ENCODE measurements around the gene IL2RG. TPM values are rescaled to one million over a fixed set of nuclear protein-coding genes. Genes with fewer than 3 reads are reported as not detected.

The IL2RG gene
- total RNA-seq, 1 experiment from 2014 or later = 2.8 TPM

DNA sequence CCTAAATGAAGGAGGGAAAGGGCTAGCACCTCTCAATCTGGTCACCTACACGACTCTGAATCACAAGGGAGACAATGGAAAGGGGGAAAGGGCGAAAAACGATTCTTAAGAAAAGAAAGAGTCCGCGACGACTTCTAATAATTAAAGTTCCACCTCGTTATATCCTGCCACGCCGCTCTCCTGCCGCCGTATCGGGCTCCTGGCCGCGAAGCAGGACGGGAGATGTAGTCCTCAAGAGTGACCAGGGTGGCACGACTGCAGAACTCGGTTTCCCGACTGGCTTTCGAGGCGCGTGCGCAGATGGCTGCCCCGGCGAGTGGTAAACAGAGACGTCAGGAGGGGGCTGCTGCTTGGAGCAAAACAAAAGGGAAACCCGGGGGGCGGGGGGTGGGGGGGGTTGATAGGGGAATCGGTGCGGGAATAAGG is 15.8 kb downstream of the IL2RG start, which contains the start of gene FOXO4:
Gene FOXO4, plus strand, starts transcription at position 297 of the 426 bp plus-strand sequence. CDS start 678 bp downstream, outside the sequence.
- Histone ChIP-seq H3K27me3 (replicated peaks; ENCODE audit: insufficient read depth, low read depth, low read length, poor library complexity) (no peaks in the 10 kb centered on the region), H3K4me3 (ENCODE audit: low read depth, low read length, poor library complexity, severe bottlenecking) (peak within 1 kb of the TSS; percentile 51), H3K36me3 (ENCODE audit: insufficient read depth, low read length, poor library complexity, severe bottlenecking) (no peaks in the 10 kb centered on the region), H3K9me3 (ENCODE audit: low read depth, low read length, poor library complexity, severe bottlenecking) (no peaks in the 10 kb centered on the region), H3K4me1 (ENCODE audit: insufficient read depth, low read length, poor library complexity, severe bottlenecking) (no peaks in the 10 kb centered on the region), H3K27ac (ENCODE audit: low read depth, low read length, poor library complexity, severe bottlenecking) (no peak within 1 kb of the TSS)
- no peak for TF ChIP-seq EZH2 (IDR thresholded peaks at IDR 0.05; ENCODE audit: borderline replicate concordance, low read depth, low read length, poor library complexity, severe bottlenecking)
- TF ChIP-seq, protein P1, sequence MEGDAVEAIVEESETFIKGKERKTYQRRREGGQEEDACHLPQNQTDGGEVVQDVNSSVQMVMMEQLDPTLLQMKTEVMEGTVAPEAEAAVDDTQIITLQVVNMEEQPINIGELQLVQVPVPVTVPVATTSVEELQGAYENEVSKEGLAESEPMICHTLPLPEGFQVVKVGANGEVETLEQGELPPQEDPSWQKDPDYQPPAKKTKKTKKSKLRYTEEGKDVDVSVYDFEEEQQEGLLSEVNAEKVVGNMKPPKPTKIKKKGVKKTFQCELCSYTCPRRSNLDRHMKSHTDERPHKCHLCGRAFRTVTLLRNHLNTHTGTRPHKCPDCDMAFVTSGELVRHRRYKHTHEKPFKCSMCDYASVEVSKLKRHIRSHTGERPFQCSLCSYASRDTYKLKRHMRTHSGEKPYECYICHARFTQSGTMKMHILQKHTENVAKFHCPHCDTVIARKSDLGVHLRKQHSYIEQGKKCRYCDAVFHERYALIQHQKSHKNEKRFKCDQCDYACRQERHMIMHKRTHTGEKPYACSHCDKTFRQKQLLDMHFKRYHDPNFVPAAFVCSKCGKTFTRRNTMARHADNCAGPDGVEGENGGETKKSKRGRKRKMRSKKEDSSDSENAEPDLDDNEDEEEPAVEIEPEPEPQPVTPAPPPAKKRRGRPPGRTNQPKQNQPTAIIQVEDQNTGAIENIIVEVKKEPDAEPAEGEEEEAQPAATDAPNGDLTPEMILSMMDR (conservative IDR thresholded peaks at IDR 0.05; ENCODE audit: low read depth, low read length) = no peak
- ChIA-PET POLR2A (ENCODE audit: low non-redundant PET) (no interaction called here), CTCF (no interaction called here)
- intact Hi-C loops (cut with micrococcal nuclease; ENCODE audit: unreplicated experiment) = loop anchor here (5.0 kb wide), 1 partner anchor 82 kb away; no protein-coding TSS in a partner anchor
- peak; percentile 88 for DNase-seq (ENCODE audit: low spot score)
- BruUV-seq (replicated peaks) = no TSS peak

DNA sequence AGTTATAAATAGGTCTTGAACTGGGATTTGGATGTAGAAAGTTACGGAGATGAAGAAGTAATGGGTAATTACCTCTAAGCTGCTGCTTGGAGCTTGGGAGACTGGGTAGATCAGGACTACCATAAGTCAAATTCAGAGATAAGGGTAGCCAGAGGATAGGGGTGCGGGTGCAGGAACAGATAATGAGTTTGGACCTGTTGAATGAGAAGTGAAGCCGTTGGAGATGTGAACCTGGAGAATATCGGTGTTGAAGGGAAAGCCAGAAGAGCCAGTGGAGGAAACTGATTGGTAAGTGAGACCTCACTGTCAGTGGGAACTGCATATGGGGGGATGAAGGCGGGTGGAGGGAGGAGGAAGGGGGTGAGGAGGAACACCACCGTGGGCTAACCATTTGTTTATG is 16.3 kb downstream of the IL2RG start:
- intact Hi-C loops (cut with micrococcal nuclease; ENCODE audit: unreplicated experiment) = loop anchor here (5.0 kb wide), 1 partner anchor 82 kb away; no protein-coding TSS in a partner anchor
- Histone ChIP-seq H3K9me3 (ENCODE audit: low read depth, low read length, poor library complexity, severe bottlenecking) (no peaks in the 10 kb centered on the region), H3K4me3 (ENCODE audit: low read depth, low read length, poor library complexity, severe bottlenecking) (peak overlapping the region; percentile 51), H3K36me3 (ENCODE audit: insufficient read depth, low read length, poor library complexity, severe bottlenecking) (no peaks in the 10 kb centered on the region), H3K27ac (ENCODE audit: low read depth, low read length, poor library complexity, severe bottlenecking) (no peak overlapping the region), H3K4me1 (ENCODE audit: insufficient read depth, low read length, poor library complexity, severe bottlenecking) (no peaks in the 10 kb centered on the region), H3K27me3 (replicated peaks; ENCODE audit: insufficient read depth, low read depth, low read length, poor library complexity) (no peaks in the 10 kb centered on the region)
- TSS peak; percentile 86 for BruUV-seq (replicated peaks)
- CTCF ChIA-PET = no interaction called here
- no peak for DNase-seq (ENCODE audit: low spot score)
- POLR2A ChIA-PET (ENCODE audit: low non-redundant PET) = no interaction called here
- no peak for TF ChIP-seq EZH2 (IDR thresholded peaks at IDR 0.05; ENCODE audit: borderline replicate concordance, low read depth, low read length, poor library complexity, severe bottlenecking)
- TF ChIP-seq, protein P1 (conservative IDR thresholded peaks at IDR 0.05; ENCODE audit: low read depth, low read length) = no peak

DNA sequence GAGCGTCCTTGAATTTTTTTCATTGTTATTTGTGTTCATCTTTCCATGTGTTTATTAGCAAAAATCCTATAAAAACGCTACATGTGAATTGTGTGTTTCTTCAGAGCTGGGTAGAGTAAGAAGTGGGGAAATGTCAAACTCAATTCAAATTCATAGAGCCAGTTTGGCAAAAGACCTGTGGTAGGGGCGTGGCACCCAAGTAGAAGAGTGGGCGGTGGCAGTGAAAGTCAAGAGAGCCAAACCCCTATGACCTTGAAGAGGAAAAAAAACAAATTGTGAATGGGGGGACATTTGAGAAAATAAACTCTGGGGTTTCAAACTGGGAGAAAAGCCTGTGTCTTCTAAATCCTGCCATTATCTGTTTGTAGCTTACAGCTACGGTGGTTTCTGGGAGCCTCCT is 20.1 kb downstream of the IL2RG start:
- ChIA-PET POLR2A (ENCODE audit: low non-redundant PET) (no interaction called here), CTCF (interaction anchor here (0.7 kb wide), 1 partner anchor 120 kb away, joined by 3 read pairs; no protein-coding TSS in a partner anchor)
- H3K9me3 ChIP-seq (ENCODE audit: low read depth, low read length, poor library complexity, severe bottlenecking) = no peaks in the 10 kb centered on the region
- H3K36me3 ChIP-seq (ENCODE audit: insufficient read depth, low read length, poor library complexity, severe bottlenecking) = no peaks in the 10 kb centered on the region
- no peak overlapping the region for H3K4me3 ChIP-seq (ENCODE audit: low read depth, low read length, poor library complexity, severe bottlenecking)
- no peak for TF ChIP-seq EZH2 (IDR thresholded peaks at IDR 0.05; ENCODE audit: borderline replicate concordance, low read depth, low read length, poor library complexity, severe bottlenecking)
- TF ChIP-seq, protein P1 (conservative IDR thresholded peaks at IDR 0.05; ENCODE audit: low read depth, low read length) = no peak
- BruUV-seq (replicated peaks) = no TSS peak
- no peak for DNase-seq (ENCODE audit: low spot score)
- intact Hi-C loops (cut with micrococcal nuclease; ENCODE audit: unreplicated experiment) = no loop called here
- no peaks in the 10 kb centered on the region for H3K27me3 ChIP-seq (replicated peaks; ENCODE audit: insufficient read depth, low read depth, low read length, poor library complexity)
- no peaks in the 10 kb centered on the region for H3K4me1 ChIP-seq (ENCODE audit: insufficient read depth, low read length, poor library complexity, severe bottlenecking)
- no peak overlapping the region for H3K27ac ChIP-seq (ENCODE audit: low read depth, low read length, poor library complexity, severe bottlenecking)
